HepG2 (cell line): ENCODE measurements around the gene CS. TPM values are rescaled to one million over a fixed set of nuclear protein-coding genes. Genes with fewer than 3 reads are reported as not detected.

ENCODE experiments used
- ATAC-seq: fragments of 200-7000 bp; cut with Tn5 transposase; 3 replicates; pipeline ENCODE4 v1.9.1; 2020; ENCODE audit warnings: mild to moderate bottlenecking, moderate library complexity
- BruUV-seq: library from RNA; stranded (reverse); fragments of 400-500 nt; replicated peaks from 2 replicates; lab custom pipeline; 2021; lab: Mats Ljungman, UMichigan
- CTCF ChIA-PET: fragments of 300-600 bp; formaldehyde crosslinking; extraction: SDS; loops from one replicate; lab custom pipeline; 2021; ENCODE audit warnings: low total read pairs, inconsistent platforms, low intra/inter-chr PET ratio; lab: Yijun Ruan, JAX
- POLR2A ChIA-PET: fragments of 350-600 bp; sonication (Branson Sonifier 250); formaldehyde crosslinking; loops from one replicate; lab custom pipeline; 2020; ENCODE audit warnings: antibody characterized with exemption, inconsistent platforms; lab: Yijun Ruan, JAX
- DNase-seq: peaks from one replicate; pipeline ENCODE4 v3.0.0-alpha.2; 2015; ENCODE audit warnings: low spot score
- FAIRE-seq: peaks from 3 replicates; lab custom pipeline; 2011; peaks lifted over from hg19 to GRCh38; lab: Jason Lieb, UNC
- H2AFZ ChIP-seq: one replicate; pipeline ENCODE4 v1.6.1; 2011; ENCODE audit warnings: low read length, inconsistent platforms
- H3K27ac ChIP-seq: fragments of 300-600 bp; 3 replicates; pipeline ENCODE4 v1.8.0; 2011; ENCODE audit warnings: mixed run types, mild to moderate bottlenecking, mixed read lengths, low read length, inconsistent platforms; ENCODE audit not compliant: insufficient read depth; ENCODE audit errors: extremely low read length
- H3K27me3 ChIP-seq, 2 experiments: fragments of 200-600 bp in 1 of 2; 2 replicates in 1 of 2; 3 replicates in 1 of 2; pipeline versions ENCODE4 v1.6.0 to v1.8.0; 2011; ENCODE audit warnings: low read length in 2 of 2, mild to moderate bottlenecking in 2 of 2, moderate library complexity in 2 of 2, inconsistent platforms in 1 of 2; ENCODE audit not compliant: insufficient read depth in 2 of 2, control insufficient read depth in 1 of 2
- H3K36me3 ChIP-seq, 2 experiments: fragments of 200-600 bp in 1 of 2; replicated peaks in 1 of 2; 2 replicates in 1 of 2; 3 replicates in 1 of 2; pipeline versions ENCODE4 v1.5.1 to v1.8.0; 2011; ENCODE audit warnings: low read length in 2 of 2, inconsistent platforms in 1 of 2; ENCODE audit not compliant: insufficient read depth in 2 of 2, control insufficient read depth in 1 of 2
- H3K4me1 ChIP-seq: 2 replicates; pipeline ENCODE4 v1.5.1; 2012; ENCODE audit warnings: low read length, inconsistent platforms; ENCODE audit not compliant: insufficient read depth
- H3K4me2 ChIP-seq: 2 replicates; pipeline ENCODE4 v1.6.0; 2011; ENCODE audit warnings: low read depth, low read length, inconsistent platforms
- H3K4me3 ChIP-seq, 3 experiments: fragments of 200-600 bp in 1 of 3; sonication (generic), shearing (Covaris generic) in 1 of 3; replicated peaks in 1 of 3; 2 replicates each; pipeline ENCODE4 v1.5.1; 2011 to 2016; ENCODE audit warnings: low read length in 3 of 3, inconsistent platforms in 2 of 3, low read depth in 2 of 3, mild to moderate bottlenecking in 2 of 3, control low read depth in 1 of 3, mixed read lengths in 1 of 3; ENCODE audit not compliant: insufficient read depth in 1 of 3
- H3K79me2 ChIP-seq: one replicate; pipeline ENCODE4 v1.6.1; 2011; ENCODE audit warnings: low read length, inconsistent platforms; ENCODE audit not compliant: insufficient read depth
- H3K9ac ChIP-seq: 2 replicates; pipeline ENCODE4 v1.6.0; 2011; ENCODE audit warnings: mild to moderate bottlenecking, low read depth, low read length, inconsistent platforms; ENCODE audit not compliant: insufficient read depth
- H3K9me3 ChIP-seq: 2 replicates; pipeline ENCODE4 v1.5.1; 2012; ENCODE audit warnings: mild to moderate bottlenecking, low read length
- H4K20me1 ChIP-seq: 2 replicates; pipeline ENCODE4 v1.6.0; 2011; ENCODE audit warnings: inconsistent platforms, mild to moderate bottlenecking, low read length, moderate library complexity; ENCODE audit not compliant: insufficient read depth
- AGO2 ChIP-seq: fragments of 200-400 bp; formaldehyde crosslinking; optimal IDR thresholded peaks from 2 replicates; pipeline ENCODE3; 2017; ENCODE audit warnings: mild to moderate bottlenecking, low read depth, low read length, moderate library complexity
- EEA1 ChIP-seq: sonication (generic); formaldehyde crosslinking; IDR thresholded peaks from 2 replicates; pipeline ENCODE4 v1.5.1; 2020; ENCODE audit warnings: mild to moderate bottlenecking, missing genetic modification reagents, borderline replicate concordance
- FOXA1 ChIP-seq, 2 experiments: fragments of 450-650 bp in 1 of 2; sonication (generic) in 1 of 2; formaldehyde crosslinking in 1 of 2; IDR thresholded peaks; 2 replicates each; pipeline versions ENCODE4 v1.4.0 to v1.6.1; 2016 to 2020; ENCODE audit warnings: missing genetic modification reagents in 1 of 2
- GABPA ChIP-seq, 2 experiments: IDR thresholded peaks; 2 replicates each; pipeline ENCODE4 v1.6.1; 2011 to 2016; ENCODE audit warnings: low read depth in 2 of 2, low read length in 1 of 2, missing biosample characterization in 1 of 2, missing genetic modification characterization in 1 of 2
- HOXA3 ChIP-seq: sonication (generic); formaldehyde crosslinking; IDR thresholded peaks from 2 replicates; pipeline ENCODE4 v1.5.0; 2020; ENCODE audit warnings: missing genetic modification reagents
- ISL2 ChIP-seq: sonication (generic); formaldehyde crosslinking; IDR thresholded peaks from 2 replicates; pipeline ENCODE4 v1.5.0; 2020; ENCODE audit warnings: missing genetic modification reagents
- MED13 ChIP-seq: sonication (generic); formaldehyde crosslinking; IDR thresholded peaks from 2 replicates; pipeline ENCODE4 v1.5.0; 2020; ENCODE audit warnings: missing genetic modification reagents
- MTF2 ChIP-seq: sonication (generic); formaldehyde crosslinking; IDR thresholded peaks from 2 replicates; pipeline ENCODE4 v1.5.0; 2020; ENCODE audit warnings: missing genetic modification reagents, borderline replicate concordance
- NR2F1 ChIP-seq, 2 experiments: fragments of 450-650 bp in 1 of 2; formaldehyde crosslinking in 1 of 2; IDR thresholded peaks; 2 replicates each; pipeline versions ENCODE4 v1.5.0 to v1.6.1; 2016 to 2020; ENCODE audit warnings: mild to moderate bottlenecking in 1 of 2, missing compliant biosample characterization in 1 of 2, missing genetic modification reagents in 1 of 2, moderate library complexity in 1 of 2
- TAF15 ChIP-seq: fragments of 200-400 bp; formaldehyde crosslinking; IDR thresholded peaks from one replicate; pipeline ENCODE4 v1.6.1; 2018; ENCODE audit warnings: mild to moderate bottlenecking, low read depth, low read length; ENCODE audit not compliant: poor library complexity, severe bottlenecking
- TBX2 ChIP-seq: sonication (generic); formaldehyde crosslinking; IDR thresholded peaks from 2 replicates; pipeline ENCODE4 v1.5.0; 2020; ENCODE audit warnings: missing genetic modification reagents, mild to moderate bottlenecking, borderline replicate concordance
- YEATS2 ChIP-seq: sonication (generic); formaldehyde crosslinking; IDR thresholded peaks from 2 replicates; pipeline ENCODE4 v1.4.0; 2020; ENCODE audit warnings: missing genetic modification reagents, borderline replicate concordance
- ZKSCAN5 ChIP-seq: sonication (generic); formaldehyde crosslinking; IDR thresholded peaks from 2 replicates; pipeline ENCODE4 v1.5.1; 2020; ENCODE audit warnings: mild to moderate bottlenecking, missing genetic modification reagents
- ZNF136 ChIP-seq: sonication (generic); formaldehyde crosslinking; IDR thresholded peaks from 2 replicates; pipeline ENCODE4 v1.8.1; 2022; ENCODE audit warnings: low read depth, mild to moderate bottlenecking, moderate library complexity, missing genetic modification reagents
- ZNF354B ChIP-seq: sonication (generic); formaldehyde crosslinking; IDR thresholded peaks from 2 replicates; pipeline ENCODE4 v1.8.0; 2022; ENCODE audit warnings: mild to moderate bottlenecking, missing genetic modification reagents
- ZNF446 ChIP-seq: sonication (generic); formaldehyde crosslinking; IDR thresholded peaks from 2 replicates; pipeline ENCODE4 v1.5.0; 2020; ENCODE audit warnings: mild to moderate bottlenecking, missing genetic modification reagents
- ZNF501 ChIP-seq: sonication (generic); formaldehyde crosslinking; IDR thresholded peaks from 2 replicates; pipeline ENCODE4 v1.5.1; 2020; ENCODE audit warnings: mild to moderate bottlenecking, moderate library complexity, missing genetic modification reagents
- ZNF709 ChIP-seq: sonication (generic); formaldehyde crosslinking; IDR thresholded peaks from 2 replicates; pipeline ENCODE4 v1.5.0; 2020; ENCODE audit warnings: mild to moderate bottlenecking, missing genetic modification reagents
- ZNF83 ChIP-seq: sonication (generic); formaldehyde crosslinking; IDR thresholded peaks from 2 replicates; pipeline ENCODE4 v1.4.0; 2020; ENCODE audit warnings: missing genetic modification reagents, mild to moderate bottlenecking, borderline replicate concordance
- WGBS: methylation state at CpG from one replicate; pipeline ENCODE4 v1.1.6; 2017; ENCODE audit warnings: low lambda C conversion rate; 5-methylcytosine and 5-hydroxymethylcytosine counted together
- in situ Hi-C: cut with HindIII; loops from 2 replicates; pipeline ENCODE4 v1.10.0; 2017; ENCODE audit warnings: low pct_unique_long_range_greater_than_20kb; ENCODE audit not compliant: extremely low pct_ligation_motif_present
- intact Hi-C: fragments of 100-400 bp; cut with micrococcal nuclease; formaldehyde crosslinking; loops from one replicate; pipeline ENCODE4 v1.10.0; 2022; ENCODE audit not compliant: unreplicated experiment
- polyA plus RNA-seq, 8 experiments: library from polyadenylated mRNA; depleted of rRNA in 3 of 8; stranded (reverse) in 7 of 8; unstranded in 1 of 8; fragments of >200 nt; fragmentation: Illumina TruSeq in 4 of 8; extraction: Trizol in 4 of 8; gene quantifications; 2 replicates each; pipeline versions ENCODE4 v1.2.1 to v1.2.3, GENCODE V29; 2011 to 2016; ENCODE audit warnings: low read depth in 4 of 8, missing spikeins in 1 of 8, mixed read lengths in 1 of 8; ENCODE audit not compliant: insufficient read depth in 1 of 8
- total RNA-seq, 5 experiments: library from RNA; depleted of rRNA; stranded (reverse); fragments of >200 nt; fragmentation: Illumina TruSeq; extraction: Trizol; gene quantifications; 2 replicates each; pipeline ENCODE4 v1.2.3, GENCODE V29; 2016; ENCODE audit warnings: low read depth in 1 of 5
- TF ChIP-seq, protein P1 (sequence below): IDR thresholded peaks from 2 replicates; pipeline ENCODE4 v1.6.1; 2016
- TF ChIP-seq, protein P2 (sequence below): IDR thresholded peaks from 2 replicates; pipeline ENCODE4 v1.6.1; 2016; ENCODE audit warnings: mild to moderate bottlenecking, missing biosample characterization, missing genetic modification reagents

The CS gene
- total and polyA plus RNA-seq, 2 of the 13 experiments (the other 11 are each of a cell fraction or from before 2014, with no cell fraction given): 173 to 175 TPM

DNA sequence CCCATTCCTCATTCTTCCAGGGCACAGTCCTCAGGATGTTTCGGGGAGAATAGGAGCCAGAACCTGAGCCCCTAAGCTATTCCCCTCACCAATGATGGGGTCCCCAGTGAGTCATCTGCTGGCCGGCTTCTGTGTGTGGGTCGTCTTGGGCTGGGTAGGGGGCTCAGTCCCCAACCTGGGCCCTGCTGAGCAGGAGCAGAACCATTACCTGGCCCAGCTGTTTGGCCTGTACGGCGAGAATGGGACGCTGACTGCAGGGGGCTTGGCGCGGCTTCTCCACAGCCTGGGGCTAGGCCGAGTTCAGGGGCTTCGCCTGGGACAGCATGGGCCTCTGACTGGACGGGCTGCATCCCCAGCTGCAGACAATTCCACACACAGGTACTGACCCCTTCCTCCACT lies 68.9 kb downstream of the CS start (continued):
- TF ChIP-seq ZNF709 (0 out of 2 replicates have a peak, but pooled peaks have one; percentile 26), AGO2 (peak; percentile 75), FOXA1 (IDR thresholded peaks at IDR 0.05) (no peak), FOXA1 (CRISPR knock-in tag; IDR thresholded peaks at IDR 0.05) (no peak), ZNF446 (0 out of 2 replicates have a peak, but pooled peaks have one; percentile 28)
- TF ChIP-seq, protein P1, sequence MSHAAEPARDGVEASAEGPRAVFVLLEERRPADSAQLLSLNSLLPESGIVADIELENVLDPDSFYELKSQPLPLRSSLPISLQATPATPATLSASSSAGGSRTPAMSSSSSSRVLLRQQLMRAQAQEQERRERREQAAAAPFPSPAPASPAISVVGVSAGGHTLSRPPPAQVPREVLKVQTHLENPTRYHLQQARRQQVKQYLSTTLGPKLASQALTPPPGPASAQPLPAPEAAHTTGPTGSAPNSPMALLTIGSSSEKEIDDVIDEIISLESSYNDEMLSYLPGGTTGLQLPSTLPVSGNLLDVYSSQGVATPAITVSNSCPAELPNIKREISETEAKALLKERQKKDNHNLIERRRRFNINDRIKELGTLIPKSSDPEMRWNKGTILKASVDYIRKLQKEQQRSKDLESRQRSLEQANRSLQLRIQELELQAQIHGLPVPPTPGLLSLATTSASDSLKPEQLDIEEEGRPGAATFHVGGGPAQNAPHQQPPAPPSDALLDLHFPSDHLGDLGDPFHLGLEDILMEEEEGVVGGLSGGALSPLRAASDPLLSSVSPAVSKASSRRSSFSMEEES (CRISPR knock-in tag): no peak

DNA sequence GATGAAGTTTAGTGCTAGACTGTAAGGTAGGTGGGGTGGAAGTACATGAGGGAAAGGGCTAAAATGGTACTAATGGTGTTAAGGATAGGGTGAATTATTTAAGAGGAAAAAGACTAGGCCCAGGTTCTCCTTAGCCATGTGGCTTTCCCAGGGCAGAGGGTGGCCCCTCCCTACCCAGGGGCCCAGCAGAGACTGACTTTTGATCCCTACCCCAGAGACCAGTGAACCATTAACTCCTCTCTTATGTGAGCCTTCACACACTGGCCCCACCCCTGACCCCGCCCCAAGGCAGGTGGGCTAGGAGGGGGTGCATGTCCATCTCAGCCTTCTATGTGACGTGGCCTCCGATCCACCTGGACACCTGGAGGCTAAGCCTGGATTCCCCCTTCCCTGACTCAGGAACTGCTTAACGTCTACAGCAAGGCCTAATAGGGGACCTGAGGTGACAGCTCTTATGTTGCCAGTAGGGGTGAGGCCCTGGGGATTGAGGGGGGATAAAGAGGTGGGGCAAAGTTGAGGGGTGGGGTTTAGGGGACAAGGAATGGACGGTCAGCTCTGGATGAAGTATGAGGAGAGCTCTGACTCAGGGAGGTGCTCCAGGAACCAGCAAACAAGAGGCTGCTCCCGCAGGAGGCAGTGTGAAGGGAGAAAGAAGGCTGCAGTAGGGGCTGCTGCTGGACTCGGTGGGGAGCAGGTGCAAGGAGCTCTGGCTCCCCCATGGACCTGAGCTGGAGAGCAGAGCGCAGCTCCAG lies 69.5 kb downstream of the CS start:
- BruUV-seq: no TSS peak
- Histone ChIP-seq H3K4me1 (peaks cover 37% of the 10 kb centered on the region), H2AFZ (peak overlapping the region; percentile 2), H3K4me2 (peak overlapping the region; percentile 94), H3K36me3 (peaks cover 0 to 5% of the 10 kb centered on the region in 2 experiments; a peak in 3 of 5 replicates), H4K20me1 (no peaks in the 10 kb centered on the region), H3K9me3 (no peaks in the 10 kb centered on the region), H3K27me3 (no peaks in the 10 kb centered on the region), H3K4me3 (peak overlapping the region; percentile 62 to 86 (median 78)), H3K79me2 (peaks cover 24% of the 10 kb centered on the region), H3K27ac (peak overlapping the region; percentile 99), H3K9ac (peak overlapping the region; percentile 87)
- in situ Hi-C loops: no loop called here
- peak; percentile 93 for DNase-seq
- WGBS: 5% methylated on average over 8 of the region's 8 CpGs
- ATAC-seq: peak; percentile 96
- CTCF ChIA-PET: interaction anchor here (1.3 to 1.4 kb wide), 2 partner anchors 28 to 36 kb away, joined by 3 to 6 read pairs; partner anchors contain the start of genes ANKRD52 and COQ10A
- intact Hi-C loops: no loop called here
- POLR2A ChIA-PET: interaction anchor here (0.6 to 5.8 kb wide), 18 partner anchors 9 to 229 kb away, joined by 3 to 96 read pairs (median 5); partner anchors contain the start of genes ANKRD52, CNPY2, COQ10A and ESYT1
- peak; percentile 89 for FAIRE-seq
- TF ChIP-seq ZKSCAN5 (no peak), MTF2 (CRISPR knock-in tag) (no peak), ZNF354B (CRISPR knock-in tag) (no peak), ZNF83 (CRISPR knock-in tag) (peak; percentile 46; the same call in 1 of the 2 replicates), YEATS2 (peak; percentile 66; the same call in 1 of the 2 replicates), TAF15 (no peak), EEA1 (no peak), TBX2 (CRISPR knock-in tag) (peak; percentile 52; the same call in 1 of the 2 replicates), MED13 (no peak), GABPA (IDR thresholded peaks at IDR 0.05; ENCODE audit: low read depth, low read length) (no peak), GABPA (CRISPR knock-in tag; IDR thresholded peaks at IDR 0.05; ENCODE audit: low read depth) (peak; percentile 35; the same call in 1 of the 2 replicates), ZNF136 (CRISPR knock-in tag) (peak; percentile 79; the same call in 1 of the 2 replicates), NR2F1 (CRISPR knock-in tag; IDR thresholded peaks at IDR 0.05) (peak in 1 of 2 experiments; percentile 13; a peak in 1 of 4 replicates), ZNF501 (CRISPR knock-in tag) (peak; percentile 73; the same call in 1 of the 2 replicates), HOXA3 (CRISPR knock-in tag) (peak; percentile 71; the same call in 1 of the 2 replicates), ISL2 (CRISPR knock-in tag) (peak; percentile 24; the same call in 1 of the 2 replicates)
- TF ChIP-seq, protein P2, sequence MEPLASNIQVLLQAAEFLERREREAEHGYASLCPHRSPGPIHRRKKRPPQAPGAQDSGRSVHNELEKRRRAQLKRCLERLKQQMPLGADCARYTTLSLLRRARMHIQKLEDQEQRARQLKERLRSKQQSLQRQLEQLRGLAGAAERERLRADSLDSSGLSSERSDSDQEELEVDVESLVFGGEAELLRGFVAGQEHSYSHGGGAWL (CRISPR knock-in tag): 0 out of 2 replicates have a peak, but pooled peaks have one; percentile 12
